HG03139 (cell line): ENCODE results near the gene RGS6.
"Not testable (repeated sequence)": the region's sequence is repeated elsewhere in the genome, so short reads cannot be mapped to it uniquely, and the experiment has no call there.

Experiments used
- ATAC-seq: cut with Tn5 transposase; IDR thresholded peaks from one replicate; pipeline ENCODE4 v1.9.1; 2021; ENCODE audit not compliant: unreplicated experiment

Gene RGS6

DNA sequence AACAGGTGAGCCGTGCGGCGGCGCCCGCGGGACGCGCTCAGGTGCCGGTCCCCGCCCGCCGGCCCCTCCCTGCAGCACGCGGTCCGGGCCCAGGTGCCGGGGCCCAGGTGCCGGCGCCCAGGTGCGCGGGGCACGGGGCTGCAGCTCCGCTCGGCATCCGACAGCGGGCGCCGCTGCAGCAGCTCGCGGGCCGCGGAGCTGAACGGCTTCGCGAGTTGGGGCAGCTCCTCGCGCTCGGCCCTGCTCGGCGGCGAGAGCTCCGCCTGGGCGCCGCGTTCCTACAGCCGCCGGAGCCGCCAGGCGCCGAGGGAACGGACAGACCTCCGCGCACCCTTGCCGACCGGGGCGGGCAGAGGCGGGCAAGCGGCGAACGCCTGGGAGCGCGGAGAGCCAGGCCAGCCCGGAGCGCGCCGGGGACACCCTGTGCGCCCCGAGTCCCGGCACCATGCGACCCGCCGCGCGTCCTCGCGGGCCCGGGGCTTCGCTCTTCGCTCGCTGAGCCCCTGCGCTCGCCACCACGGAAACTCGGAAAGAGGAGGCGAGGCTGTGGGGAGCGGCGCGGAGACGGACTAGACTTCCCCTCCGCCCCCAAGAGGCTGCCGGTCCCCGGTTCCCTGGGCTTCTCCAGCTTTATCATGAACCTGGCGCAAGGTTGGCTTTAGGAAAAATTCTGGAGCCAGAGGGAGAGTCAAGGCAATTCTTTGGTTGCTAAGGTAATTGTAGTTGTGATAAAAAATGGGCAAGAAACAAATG, at the start of gene RGS6:
Gene RGS6, plus strand, starts transcription at position 201 of the 753 bp plus-strand sequence.
- no peak for ATAC-seq

DNA sequence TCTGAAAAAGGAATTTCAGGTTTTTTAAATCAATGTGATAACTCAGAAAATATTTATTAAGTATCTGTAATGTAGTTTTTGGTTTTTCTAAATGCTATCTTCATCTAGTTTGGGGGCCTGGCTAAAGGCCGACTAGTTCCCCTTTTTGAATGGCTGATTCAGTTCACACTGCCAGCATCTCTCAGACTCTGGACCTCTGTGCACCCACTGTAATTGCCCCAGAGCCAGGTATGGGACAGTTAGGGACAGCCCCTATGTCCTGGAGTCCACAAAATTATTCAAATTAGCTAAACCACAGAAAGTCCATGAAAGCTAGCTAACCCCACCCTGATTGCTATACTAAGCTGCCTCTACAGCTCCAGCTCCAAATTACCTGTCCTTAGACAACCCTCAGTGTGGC, 49.1 kb upstream of the RGS6 start:
- no peak for ATAC-seq

DNA sequence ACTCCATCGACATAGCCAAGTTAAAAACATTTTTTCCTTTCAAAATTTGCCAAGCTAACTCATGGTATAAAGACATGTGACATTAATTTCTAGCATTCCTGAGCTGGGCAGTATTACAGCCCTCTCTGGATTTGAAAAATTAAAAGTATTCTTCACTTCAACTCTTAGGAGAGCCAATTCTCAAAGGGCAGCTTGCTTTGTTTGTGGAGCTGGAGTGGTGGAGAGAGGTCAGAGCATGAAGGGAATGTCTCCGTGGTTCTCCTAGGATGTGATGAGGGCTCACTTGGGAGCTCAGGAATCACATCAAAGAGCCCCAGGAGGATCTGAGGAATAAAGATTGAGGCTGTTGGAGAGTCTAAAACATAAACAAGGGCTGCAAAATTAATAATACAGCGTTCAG, 46.9 kb upstream of the RGS6 start:
- ATAC-seq = no peak

DNA sequence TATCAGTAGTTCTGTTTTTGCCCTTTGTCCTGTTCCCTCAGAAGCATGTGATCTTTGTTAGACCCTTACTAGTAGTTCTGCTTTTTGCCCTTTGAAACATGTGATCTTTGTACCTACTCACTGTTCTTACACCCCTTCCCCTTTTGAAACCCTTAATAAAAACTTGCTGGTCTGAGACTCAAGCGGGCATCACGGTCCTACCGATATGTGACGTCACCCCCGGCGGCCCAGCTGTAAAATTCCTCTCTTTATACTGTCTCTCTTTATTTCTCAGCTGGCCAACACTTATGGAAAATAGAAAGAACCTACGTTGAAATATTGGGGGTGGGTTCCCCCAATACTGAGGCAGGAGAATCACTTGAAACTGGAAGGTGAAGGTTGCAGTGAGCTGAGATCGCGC, 44.4 kb upstream of the RGS6 start:
- ATAC-seq = not testable (repeated sequence)

DNA sequence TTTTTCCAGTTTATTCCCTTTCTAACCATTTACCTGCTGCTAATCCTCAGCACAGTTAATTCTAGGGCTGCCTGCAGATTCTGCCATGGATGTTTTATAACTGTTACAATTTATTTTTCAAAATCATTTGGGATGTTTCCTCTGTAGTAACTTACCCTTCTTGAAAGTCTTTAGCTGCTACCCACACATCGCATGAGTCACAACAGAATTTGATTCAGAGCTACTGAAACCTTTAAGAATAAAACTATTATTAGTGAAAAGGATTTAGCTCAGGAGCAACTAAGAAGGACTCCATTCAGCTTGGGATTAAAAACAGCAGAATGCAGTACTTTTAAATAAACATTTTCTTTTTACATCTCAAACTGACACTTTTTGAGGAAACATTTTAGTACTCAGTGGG, 41.7 kb upstream of the RGS6 start:
- ATAC-seq = no peak

DNA sequence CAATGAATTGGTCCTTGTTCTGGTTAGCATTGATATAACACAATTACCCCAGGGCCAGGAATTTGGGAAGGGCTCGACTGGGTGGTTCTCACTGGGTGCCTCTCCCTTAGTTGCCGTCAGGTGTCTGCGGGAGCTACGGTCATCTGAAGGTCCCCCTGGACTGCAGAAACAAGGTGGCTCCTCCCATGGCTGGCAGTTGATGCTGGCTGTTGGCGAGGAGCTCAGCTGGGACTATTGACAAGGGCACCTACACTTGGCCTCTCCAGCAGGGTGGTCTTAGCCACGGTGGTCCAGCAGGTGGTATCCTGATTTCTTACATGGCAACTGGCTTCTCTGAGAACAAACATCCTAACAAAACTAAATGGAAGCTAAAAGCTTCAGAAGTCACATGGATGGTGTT, 41.0 kb upstream of the RGS6 start:
- ATAC-seq = no peak

DNA sequence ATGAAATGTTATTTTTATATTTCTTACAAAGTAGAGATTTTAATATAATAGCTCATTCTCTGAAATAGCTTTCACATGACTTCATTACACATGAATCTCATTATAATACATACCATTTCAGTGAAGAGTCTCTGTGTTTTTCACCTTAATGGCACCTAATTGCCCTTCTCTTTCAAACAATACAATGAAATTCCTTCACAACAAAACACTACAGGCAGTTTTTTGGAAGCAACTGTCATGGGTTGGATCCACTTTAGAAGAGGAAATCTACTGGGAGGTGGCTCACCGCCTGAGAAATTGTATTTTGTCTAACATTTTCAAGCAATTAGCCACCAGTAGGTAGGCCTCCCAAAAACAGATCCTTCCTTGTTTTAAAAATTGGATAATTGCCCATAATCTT, 40.3 kb upstream of the RGS6 start:
- no peak for ATAC-seq

DNA sequence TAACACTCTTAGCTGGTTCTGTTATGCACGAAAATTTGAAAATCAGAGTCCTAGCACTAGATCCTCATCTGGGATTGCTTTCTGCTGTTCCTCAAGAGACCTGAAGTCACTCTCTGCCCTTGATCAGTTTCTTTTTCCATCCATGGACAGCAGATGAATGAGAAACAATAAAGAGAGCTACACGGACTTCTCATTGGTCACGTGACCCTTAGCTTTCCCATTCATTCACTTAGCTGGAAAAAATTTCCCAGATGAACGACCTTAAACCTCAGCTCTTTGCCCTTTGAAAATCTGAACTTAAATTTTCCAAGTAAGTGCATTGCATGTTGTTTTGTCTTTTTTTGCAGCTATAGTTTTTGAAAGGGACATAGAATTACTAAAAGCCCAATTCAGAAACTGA, 27.2 kb upstream of the RGS6 start:
- ATAC-seq = no peak

DNA sequence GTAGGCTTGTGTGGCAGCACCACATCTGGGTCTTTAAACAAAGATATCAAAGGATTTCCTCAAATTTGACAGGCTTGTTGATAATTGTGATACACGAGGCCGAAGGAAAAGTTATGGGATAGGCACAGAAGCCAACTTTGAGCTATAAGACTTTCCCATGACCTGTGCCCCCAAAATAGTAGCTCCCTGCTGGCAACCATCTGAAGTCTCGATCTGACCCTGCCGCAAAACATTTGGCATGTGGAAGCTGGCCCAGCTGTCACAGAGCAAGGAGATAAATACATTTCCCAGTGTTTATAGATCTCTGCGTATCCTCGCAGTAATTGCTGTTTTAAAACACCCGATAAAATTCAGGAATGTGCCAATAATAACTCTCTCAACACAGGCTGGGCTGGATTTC, 26.4 kb upstream of the RGS6 start:
- no peak for ATAC-seq

DNA sequence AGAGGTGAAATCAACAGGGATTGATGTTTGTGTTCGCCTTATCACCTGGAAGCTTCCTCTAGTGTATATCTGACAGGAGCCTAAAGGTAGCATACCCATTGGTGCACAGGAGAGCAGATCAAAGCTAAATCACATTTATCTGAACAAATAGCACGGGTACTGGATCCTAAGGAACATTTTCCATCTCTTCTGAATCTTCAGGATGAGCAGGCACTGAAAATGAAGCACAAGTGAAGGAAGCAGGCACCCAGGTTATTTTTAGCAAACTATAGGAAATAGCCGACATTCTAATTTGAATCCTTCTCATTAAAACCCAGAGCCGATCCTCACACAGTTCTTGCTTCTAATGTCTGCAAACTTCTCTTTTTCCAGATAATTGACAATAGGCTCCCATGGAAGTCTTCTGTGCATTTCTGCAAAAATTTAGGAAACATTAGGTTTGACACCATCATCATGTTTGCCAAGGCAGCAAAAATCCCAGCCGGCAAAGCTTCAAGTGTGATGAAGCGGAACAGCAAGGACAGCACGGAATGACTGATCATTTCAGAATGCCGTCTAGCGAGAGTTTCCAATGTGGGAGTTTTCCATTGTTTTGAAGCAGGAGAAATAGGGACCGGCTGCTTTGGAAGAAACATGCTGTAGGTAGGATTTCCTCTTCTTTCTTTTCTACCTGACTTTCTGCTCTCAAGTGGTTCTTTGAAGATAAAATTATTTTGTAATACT, 24.3 kb upstream of the RGS6 start:
- ATAC-seq = no peak

DNA sequence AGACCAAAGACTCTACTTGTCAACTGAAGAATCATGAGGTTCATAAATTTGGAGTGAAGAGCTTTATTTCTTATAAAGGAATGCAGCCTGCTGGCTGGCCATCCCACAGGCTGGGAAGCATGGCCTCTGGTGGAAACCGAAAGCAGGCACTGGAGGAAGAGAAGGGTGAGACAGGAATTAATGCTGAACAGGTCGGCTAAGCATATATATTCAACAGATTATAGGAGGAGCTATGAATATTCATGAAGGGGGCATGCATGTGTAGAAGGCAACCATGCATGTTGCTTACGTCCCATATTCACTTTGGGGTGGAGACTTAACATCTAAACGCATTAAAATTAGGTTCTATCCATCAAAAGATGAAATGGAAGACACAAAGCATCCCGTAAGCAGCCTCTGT, 20.6 kb upstream of the RGS6 start:
- ATAC-seq = no peak

DNA sequence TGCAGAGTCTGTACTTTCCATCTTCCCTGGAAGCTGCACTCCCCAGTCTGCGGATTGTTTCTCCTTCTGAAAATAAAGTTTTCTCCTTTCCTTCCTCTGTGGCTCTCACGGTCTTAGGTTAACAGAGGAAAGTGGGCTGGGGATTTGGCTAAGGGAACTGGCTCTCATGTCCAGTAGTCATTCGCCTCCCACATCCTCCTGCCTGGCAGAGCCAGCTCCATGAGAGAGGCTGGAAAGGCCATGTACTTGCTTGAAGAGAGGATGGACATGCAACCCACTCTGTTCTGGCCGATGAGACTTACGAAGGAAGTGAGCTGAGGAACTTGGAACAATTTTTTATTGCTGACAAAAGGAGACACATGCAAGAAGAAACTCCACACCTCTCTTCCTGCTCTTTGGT, 18.9 kb upstream of the RGS6 start:
- ATAC-seq = no peak

DNA sequence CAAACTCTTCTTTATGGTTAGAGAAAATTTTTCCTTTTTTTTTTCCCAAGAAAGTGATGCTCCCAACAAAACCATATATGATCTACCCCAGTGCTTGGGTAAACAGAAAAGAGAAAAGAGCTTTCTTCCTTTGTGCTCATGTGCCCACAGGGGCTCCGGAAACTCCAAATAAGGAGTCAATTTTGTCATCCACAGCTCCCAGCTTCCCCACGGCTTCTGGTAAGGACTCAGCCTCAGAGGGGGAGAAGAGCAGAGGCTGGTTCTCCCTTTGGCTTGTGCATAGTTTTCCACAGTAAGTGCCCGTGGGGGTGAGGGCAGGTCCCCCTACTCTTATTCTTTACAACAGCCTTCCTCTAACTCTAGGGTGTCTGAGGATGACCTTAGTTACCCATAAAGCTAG, 13.3 kb upstream of the RGS6 start:
- ATAC-seq = no peak

DNA sequence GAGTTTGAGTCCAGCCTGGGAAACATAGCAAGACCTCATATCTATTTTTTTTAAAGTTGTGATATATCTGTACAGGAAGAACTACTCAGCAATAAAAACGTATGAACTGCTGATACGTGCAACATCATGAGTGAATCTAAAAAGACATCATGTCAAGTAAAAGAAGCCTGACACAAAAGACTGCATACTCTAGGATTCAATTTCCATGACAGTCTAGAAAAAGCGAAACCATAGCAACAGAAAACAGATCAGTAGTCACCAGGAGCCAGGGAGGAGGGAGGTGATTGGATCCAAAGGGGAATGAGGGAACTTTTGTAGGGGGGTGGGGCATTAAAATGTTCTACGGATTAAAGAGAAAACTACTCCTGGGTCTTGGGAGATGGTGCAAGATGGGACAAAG, 8.7 kb upstream of the RGS6 start:
- no peak for ATAC-seq

DNA sequence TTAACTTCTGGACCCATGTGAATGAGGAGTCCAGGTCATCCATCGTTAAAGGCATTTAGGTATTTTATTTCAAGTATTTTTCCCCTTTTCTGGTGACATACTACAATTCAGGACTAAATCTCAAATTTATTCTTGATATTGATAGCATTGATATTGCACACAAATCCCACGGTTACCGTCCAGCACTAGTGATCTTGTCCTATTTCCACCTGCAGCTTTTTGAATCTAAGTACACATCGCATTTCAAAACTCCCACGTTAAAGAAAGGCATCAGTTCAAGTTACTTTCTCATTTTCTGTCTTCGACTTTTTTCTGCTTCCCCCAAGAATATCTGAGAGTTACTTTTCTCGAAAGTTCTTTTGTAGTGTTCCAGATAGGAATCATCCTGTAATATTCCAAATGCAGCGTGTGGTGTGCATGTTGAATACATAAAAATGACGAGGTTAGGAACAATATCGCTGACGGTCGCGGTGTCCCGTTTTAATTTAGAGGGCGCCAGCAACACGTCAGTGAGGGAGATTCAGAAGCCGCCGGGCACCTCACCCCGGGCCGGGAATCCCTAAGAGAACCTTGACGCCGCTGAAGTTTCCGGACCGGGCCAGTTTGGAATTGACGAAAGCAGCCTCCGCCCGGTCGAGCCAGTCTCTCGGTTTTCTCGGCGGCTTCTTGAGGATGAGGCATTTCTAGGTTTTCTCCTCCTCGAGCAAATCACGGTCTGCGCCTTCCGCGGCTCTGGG, 569 bp upstream of the RGS6 start:
- no peak for ATAC-seq

DNA sequence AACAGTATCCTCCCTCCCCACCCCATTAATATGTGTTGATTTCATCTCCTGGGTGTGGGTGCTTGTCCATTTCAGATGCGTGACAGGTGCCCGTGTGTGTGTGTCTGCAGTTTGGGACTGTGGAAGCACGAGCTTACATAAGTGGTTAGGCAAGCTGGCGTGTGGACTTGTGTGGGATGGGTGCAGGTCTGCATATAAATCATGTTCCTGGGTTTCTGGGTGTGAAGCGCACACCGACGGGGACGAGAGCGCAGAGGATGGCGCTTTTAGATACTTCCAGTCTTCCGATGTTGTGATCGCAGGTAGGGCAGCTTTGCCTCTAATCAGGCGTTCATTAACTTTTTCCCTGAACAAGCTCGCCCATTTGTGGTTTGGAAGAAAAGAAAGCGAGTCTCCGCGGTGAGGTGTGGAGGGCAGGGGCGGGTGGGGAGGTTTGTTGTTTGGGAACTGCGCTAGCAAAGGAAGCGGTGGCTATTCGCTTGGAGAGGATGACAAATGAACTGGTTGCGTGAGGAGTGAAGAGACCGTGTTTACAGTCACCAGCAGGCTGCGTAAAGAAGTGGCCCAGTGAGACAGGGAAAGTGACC, 865 bp downstream of the RGS6 start:
- ATAC-seq = no peak

DNA sequence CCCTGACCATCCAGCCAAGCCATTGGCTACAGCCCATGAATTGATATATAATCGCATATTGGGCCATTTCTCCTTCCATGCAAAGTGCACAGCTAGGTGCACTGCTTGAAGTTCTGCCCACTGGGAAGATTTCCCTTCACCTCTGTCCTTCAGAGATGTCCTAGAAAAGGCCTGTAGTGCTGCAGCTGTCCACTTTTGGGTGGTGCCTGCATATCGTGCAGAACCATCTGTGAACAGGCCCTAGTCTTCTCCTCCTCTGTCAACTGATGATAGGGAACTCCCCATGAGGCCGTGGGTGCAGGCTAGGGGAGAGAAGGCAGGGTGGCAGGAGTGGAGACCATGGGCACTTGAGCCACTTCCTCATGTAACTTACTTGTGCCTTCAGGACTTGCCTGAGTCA, 6.0 kb downstream of the RGS6 start:
- not testable (repeated sequence) for ATAC-seq

DNA sequence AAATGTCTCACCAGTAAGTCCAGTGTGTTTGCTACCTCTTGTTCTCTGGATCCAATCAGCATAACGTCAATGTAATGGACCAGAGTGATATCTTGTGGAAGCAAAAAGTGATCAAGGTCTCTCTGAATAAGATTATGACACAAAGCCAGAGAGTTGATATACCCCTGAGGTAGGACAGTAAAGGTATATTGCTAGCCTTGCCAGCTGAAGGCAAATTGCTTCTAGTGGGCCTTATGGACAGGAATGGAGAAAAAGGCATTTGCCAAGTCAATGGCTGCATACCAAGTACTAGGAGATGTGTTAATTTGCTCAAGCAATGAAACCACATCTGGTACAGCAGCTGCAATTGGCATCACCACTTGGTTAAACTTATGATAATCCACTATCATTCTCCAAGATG, 7.1 kb downstream of the RGS6 start:
- not testable (repeated sequence) for ATAC-seq

DNA sequence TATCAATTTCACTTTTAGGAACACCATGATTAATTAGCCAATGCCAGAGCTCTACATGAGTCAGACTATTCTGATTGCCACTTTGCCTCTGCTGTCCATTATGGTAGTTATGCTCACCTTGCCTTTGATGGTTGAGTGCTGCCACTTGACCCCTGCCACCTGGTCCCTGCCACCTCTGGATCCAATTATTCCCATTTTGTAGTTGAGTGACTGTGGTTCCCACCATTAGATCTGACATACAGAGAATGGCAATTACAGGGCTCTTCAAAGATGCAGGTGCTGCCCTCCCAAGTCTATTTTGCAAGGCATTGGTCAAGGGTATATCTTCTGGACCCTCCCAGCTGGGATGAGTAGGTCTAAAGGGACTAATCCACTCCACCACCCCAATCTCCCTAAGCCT, 8.3 kb downstream of the RGS6 start:
- not testable (repeated sequence) for ATAC-seq

DNA sequence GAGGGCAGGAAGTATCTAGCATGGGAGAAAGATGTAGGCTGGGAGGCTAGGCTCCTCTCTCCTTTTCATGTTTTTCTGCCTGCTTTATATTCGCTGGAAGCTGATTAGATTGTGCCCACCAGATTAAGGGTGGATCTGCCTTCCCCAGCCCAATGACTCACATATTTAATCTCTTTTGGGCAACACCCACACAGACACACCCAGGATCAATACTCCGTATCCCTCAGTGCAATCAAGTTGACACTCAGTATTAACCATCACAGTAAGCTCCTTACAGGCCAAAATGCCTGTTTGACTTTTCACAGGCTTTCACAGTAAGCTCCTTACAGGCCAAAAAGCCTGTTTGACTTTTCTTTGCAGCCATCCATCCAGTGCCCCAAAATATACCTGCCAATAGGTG, 9.4 kb downstream of the RGS6 start:
- not testable (repeated sequence) for ATAC-seq

DNA sequence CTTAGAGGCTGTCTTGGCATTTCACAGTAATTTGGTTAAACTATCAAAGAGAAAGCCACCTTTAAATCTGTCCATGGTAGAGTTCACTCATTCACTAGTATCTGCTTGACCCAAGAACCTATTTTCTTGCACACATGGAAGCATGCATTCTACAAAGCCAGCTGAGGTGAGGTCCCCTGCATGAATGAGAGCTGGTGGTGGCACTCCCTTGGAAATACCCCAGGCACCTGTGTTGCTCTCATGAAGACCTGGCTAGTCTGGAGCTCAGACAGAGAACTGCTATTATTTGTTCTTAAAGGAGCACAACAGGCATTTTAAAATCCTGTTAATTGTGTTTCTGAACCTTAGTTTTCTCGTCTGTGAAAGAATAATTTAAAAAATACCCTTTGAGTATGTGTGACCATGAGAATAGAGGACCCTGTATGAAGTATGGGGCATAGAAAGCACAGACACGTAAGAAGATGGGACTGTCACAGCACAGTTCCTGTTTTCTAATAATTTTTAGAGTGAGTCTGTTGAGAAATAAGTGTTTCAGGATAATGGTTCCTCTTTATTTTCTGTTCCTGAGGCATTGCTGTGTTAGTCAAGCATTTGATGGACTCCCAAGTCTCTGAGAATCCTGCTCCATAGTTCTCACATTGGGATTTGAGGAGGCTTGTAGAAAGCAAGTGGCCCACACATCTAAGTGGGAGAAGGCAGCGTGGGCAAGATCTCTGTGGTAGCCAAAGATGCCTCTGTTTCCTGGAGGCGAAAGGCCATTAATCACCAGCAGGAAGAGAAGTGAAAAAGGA, 10.9 kb downstream of the RGS6 start:
- ATAC-seq = no peak
